ENCODE results near the gene TRIP4. TPM values are rescaled to one million over a fixed set of nuclear protein-coding genes. Genes with fewer than 3 reads are reported as not detected.
A peak's percentile ranks its signal among the peaks of the same experiment; 100 is the strongest.
"Not testable (repeated sequence)": the region's sequence is repeated elsewhere in the genome, so short reads cannot be mapped to it uniquely, and the experiment has no call there.

Gene TRIP4
- total RNA-seq, 1 donor from 2014 or later: 14.0 TPM

DNA sequence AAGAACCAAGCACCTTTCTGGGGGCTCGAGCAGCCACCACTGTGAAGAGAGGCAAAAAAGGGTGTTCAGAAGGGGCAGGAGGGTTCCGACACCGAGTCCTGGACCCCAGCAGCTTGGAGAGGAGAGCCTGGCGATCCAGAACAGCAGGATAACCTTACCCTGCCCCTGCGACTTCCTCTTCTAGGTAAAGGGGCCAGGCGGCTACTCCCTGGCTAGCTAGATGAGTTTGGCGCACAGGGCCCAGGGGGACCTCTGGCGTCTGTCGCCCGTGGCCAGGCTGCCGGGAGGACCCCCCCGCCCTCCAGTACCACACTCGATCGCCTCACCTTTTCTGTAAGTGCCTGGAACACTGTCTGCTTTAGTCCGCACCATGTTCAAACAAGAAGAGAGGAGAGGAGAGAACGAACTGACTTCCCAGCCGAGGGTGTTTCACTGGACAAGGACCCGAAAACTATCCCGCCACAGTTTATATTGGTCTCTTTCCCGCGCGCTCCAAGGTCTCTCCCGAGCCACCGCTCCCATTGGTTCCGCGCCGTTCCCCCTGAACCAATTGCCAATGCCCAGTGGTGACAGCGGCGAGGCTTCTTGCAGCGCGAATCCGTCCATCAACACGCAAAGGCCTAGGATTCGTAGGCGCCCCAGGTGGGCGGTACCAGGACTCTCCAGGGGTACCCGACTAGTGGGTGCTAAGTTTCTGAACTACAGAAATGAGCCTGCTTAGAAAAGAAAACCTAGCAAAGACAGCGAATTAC lies 6.5 kb upstream of the TRIP4 start, which contains the start of gene PCLAF:
PCLAF (minus strand) TSS at position 442 of the 752 bp plus-strand sequence; CDS start at position 372, 70 bp downstream.
- DNase-seq: peak; percentile 86

DNA sequence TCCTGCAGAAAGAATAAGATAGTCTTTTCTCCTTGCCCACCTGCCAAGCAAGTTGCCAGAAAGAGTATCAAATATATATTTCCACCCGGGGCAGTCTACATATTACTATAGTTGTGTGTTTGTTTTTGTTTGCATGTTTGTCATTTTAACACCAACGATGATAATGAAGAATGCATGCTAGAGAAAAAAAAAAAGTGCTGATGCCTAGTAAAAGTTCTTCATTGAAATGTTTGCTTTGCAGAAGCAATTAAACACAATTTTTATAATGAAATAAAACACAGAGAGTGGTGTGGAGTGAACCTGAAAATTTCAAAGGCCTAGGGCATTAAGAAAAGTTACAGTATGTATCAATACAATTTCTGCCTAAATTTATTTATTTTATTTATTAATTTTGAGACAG lies 3.9 kb upstream of the TRIP4 start:
- no peak for DNase-seq

DNA sequence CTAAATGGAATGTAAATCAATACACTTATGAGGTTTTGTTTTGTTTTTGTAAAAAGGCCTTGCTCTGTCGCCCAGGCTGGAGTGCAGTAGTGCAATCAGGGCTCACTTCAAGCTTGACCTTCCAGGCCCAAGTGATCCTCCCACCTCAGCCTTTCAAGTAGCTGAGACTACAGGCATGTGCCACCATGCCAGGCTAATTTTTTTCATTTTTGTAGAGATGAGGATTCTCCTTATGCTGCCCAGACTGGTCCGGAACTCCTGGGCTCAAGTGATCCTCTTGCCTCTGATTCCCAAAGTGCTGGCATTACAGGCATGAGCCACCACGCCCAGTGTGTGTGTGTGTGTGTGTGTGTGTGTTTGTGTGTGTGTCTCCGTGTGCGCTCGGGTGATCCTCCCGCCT lies 1.3 kb upstream of the TRIP4 start:
- no peak for DNase-seq

DNA sequence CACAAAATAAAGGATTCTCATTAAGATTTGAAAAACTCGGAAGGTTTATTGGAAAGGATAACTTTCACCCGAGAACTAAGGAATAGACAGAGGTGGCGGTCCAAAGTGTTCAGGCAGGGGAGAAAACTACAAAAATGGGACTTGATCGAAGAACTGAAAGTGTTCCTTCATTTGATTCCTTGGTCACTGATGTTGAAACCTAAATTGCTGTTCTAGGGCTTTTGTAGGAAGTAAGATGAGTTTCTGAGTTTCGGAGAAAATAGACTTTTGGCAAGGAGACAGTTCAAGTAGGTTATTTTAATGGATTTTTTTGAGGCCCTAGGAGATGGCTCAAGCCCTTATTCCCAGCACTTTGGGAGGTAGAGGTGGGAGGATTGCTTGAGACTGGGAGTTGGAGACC lies 1.4 kb downstream of the TRIP4 start:
- DNase-seq: no peak

DNA sequence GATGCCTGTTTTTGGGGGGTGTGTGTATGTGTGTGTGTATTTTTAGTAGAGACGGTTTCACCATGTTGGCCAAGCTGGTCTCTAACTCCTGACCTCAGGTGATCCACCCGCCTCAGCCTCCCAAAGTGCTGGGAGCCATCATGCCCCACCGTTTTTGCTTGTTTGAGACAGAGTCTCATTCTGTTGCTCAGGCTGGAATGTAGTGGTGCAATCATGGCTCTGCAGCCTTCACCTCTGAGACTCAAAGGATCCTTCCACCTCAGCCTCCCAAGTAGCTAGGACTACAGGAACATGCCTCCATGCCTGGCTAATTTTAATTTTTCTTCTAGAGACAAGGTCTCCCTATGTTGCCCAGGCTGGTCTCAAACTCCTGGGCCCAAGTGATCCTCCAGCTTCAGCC lies 4.8 kb downstream of the TRIP4 start:
- DNase-seq: not testable (repeated sequence)

DNA sequence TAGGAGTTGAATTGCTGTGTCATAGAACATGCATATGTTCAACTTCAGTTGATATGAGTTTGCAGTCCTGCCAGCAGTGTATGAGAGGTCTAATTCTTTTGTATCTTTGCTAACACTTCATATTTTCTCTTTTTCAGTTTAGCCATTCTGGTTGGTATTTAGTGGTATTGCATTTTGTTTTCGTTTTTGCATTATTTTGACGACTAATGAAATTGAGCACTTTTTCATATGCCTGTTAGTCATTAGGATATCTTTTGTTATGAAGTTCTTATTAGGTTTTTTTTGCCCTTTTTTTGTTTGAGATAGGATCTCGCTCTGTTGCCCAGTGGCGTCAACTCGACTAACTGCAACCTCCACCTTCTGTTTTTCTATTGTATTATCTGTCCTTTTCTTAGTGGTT lies 9.2 kb downstream of the TRIP4 start:
- no peak for DNase-seq

DNA sequence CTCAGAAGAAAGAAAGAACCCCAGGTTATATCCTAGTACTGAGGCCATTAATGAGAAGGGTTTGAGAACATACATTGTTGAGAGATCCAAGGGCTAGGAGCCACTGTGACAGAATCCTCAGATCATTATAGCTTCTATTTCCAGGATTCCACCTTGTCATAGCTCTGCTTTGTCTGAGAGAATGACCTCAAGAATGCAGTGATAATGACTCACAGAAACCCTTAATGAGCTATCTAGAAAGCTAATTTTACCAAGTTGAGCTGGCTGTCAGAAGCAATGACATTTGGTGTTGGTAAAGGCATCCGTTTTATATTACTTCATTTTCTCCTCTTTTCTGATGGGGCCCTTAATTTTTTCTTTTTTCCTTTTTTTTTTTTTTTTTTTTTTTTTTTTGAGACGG lies 10.9 kb downstream of the TRIP4 start:
- no peak for DNase-seq

DNA sequence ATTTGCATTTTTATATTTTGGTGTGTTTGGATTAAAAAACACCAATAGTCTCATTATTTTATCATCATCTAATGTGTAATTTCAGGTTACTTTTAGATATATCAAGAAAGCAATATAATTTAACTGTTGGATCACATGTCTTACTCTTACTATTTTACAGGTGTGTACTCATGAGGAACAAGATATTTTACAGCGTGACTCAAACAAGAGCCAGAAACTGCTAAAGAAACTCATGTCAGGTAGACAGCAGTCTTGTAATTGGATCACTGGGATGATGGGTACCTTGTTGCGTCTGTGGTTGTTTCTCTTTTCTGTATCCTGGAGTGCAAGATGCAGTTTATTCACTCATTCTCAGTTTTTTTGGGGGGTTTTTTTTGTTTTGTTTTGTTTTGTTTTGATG lies 12.9 kb downstream of the TRIP4 start:
- DNase-seq: no peak

DNA sequence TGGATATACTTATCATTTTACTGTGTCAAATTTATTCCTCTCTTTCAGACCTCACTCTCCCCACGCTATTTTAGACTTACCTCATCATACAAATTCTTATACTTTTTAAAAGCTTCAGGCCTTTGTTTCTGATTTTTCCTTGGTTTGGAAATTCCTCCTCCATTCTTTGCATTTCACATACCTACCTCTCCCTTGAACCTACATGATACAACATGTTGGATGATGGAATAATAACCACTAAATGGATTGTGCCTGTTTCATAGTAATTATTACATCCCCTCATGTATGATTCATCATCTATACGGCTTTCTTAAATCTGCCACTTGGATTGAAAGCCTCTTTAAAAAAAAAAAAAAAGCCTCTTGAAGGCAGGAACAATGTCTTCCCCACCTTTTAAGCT lies 24.6 kb downstream of the TRIP4 start:
- DNase-seq: no peak

DNA sequence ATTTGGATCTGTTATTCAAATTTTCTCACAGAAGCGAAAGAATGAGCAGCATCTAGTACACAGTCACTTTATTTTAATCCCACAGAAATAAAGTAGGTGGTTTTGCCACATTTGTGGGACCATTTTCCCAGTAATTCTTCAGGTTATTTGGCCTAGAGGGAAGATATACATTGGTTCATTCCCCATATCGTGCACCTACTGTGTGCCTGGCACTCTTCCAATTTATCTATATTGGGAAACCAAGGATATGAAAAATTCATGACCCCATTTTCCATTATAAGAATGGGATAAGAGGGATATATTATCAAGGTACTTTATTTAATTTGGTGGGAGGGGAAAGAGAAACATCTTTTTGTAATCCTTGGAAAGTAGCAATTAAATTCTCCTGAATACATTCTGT lies 35.1 kb downstream of the TRIP4 start:
- DNase-seq: no peak

DNA sequence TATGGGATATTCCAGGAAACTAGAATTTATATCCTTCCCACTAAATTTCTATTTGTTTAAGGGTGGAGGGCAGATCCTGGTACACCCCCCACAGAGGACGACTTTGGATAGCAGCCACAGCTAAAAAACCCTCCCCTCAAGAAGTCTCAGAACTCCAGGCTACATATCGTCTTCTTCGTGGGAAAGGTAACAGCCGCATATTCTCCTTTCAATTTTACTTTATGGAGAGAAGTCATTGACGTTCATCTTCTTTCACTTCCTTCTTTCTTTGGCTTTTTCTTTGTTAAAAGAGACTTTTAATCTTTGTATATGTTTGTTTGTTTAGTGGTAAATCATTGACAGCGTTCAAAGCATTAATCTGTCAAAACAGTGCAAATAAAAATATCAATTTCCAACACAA lies 36.3 kb downstream of the TRIP4 start:
- DNase-seq: no peak

DNA sequence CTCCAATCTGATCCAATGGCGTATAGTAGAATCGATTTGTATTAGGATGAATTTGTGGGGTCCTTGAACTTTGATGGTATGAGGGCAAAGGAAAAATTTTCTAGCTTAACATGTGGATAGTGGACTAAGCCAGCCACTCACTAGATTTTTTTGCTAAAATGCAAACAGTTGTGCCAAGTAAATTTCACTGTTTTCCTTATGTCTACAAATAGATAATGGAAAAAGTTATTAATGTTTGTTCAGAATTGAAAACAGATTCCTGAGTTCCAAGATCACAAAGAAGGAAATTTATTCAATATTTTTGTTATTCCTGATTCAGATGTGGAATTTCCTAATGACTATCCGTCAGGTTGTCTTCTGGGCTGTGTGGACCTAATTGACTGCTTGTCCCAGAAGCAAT lies 37.6 kb downstream of the TRIP4 start:
- DNase-seq: no peak

DNA sequence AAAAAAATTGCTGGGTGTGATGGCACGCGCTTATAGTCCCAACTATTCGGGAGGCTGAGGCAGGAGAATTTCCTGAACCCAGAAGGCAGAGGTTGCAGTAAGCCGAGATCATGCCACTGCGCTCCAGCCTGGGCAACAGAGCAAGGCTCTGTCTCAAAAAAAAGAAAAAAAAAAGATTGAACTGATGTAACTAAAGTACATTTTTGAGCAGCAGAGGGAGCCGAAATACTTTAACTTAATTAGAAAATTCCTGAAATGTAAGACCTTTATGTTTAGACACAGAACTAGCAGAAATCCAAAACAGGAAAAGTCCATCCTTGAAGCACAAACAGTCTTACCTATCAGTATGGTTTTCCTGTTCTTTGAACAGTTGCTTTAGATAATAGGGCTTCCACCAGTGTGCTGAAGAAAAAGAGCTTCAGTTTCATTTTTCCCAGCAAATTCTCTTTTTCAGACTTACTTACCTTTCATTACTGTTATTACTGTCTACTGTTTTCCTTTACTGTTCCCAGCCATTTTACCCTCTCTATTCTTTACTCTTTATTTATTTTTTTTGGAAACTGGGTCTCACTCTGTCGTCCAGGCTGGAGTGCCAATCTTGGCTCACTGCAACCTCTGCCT lies 39.3 kb downstream of the TRIP4 start:
- DNase-seq: no peak

DNA sequence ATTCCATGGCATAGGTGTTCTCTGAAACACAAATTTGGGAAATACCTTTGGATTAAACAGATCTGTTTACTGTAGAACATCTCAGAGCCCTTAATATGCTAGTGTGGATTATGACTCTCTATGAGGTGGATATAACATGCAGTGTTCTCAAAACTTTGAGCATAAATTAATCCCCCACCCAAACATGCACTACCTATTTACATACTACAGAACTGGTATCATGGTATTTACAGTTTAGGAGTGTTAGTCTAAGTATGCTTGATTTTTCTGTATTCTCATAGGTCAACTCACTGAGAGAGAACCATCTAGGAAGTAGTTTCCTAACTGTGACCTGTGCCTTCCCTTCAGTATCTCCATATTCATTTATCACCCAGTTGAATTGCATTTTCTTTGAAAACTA lies 41.8 kb downstream of the TRIP4 start:
- DNase-seq: no peak

DNA sequence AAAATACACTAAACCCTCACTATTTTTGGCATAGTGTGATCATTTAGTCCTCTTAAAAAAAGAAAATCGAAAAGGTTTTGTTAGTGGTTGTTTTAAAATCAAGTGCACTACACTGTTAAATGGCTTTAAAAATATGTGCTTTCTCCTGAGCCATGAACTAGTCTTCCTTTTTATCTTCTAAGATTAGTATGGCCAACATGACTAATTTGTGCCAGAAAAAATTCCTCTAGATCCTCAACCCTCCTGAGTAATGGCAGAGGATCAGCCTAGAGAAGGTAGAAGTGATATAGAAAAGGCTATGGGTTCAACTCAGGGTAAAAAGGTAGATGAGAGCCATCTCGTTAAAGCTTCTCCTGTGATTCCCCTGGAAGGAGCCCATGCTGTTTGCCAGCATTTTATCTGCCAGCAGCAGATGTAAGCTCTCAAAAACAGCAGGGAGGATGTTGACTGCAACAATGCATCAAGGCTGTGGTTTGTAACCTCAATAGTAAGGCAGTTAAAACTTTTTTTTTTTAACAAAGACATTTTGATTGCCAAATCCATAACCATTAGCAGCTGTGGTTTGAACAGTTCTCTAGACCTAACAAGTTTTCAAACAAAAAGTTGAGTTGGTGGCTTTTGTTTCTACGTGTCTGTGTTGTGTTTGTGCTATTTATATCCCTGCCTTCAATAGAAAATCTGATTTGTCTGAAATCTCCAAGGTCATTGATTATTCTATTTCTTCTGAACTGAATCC lies 42.5 kb downstream of the TRIP4 start:
- no peak for DNase-seq

DNA sequence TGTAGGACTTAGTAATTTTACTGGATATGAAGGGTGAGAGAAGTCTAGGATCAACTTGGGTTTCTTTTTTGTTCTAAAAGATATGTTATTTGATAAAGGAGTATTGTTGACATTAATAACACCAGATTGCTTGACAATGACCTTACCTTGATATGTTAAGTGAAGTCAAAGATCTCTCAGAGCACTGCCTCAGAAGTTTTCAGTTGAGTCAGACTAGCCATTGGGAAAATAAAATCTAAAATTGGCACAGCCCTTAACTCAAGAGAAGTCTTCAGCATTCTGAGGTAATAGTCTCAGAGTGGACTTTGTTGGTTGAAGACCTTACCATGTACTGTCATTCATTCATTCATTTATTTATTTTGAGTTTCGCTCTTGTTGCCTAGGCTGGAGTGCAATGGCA lies 50.3 kb downstream of the TRIP4 start:
- no peak for DNase-seq

DNA sequence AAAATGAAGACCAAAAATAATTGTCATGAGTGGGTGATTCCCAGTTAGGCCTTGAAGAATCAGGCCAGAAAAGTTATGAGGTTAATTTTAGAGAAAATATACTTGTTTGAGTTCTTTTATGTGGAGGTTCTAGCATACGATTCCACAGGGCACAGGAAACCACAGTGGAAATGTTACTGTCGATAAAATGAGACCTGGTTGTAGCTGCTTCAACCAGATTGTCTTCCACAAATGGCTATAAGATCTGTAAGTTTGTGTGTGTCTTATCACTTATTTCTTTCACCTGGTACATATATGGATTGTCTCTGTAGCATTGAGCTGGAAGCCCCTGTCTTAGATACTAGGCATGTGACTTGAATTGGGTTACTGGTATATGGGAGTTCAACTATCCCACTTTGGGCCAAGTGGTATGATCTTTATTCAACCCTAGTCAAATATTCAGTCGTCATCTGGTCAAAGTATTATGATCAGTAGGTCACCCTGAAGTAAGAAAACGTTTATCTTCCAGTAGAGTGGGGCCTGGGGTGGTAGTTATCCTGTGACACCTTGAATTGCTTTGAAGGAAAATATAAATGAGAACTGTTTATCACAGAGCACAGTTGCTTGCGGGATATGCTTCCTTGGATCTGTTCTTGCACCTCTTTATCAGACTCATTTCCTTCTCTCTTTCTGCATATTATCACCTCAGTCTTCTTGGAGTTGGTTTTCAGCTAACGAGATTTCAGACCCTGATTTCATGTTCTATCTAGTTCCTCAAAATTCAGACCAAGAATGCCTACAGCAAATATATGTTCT lies 51.2 kb downstream of the TRIP4 start:
- no peak for DNase-seq

DNA sequence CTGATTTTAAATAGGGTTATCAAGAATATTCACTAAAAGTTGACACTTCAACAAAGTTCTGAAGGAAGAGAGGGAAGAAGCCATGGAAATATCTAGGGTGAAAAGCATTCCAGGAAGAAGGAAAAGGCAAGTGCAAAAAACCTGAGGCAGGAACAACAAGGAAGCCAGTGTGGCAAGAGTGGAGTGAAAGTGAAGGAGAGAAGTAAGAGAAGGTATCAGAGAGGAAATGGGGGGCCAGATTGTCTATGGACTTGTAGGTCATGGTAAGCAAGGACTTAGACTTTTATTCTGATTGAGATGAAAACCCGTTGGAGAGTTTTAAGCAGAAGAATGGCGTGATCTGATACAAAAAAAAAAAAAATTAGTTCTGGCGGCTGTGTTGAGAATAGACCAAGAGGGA lies 54.2 kb downstream of the TRIP4 start:
- DNase-seq: no peak

DNA sequence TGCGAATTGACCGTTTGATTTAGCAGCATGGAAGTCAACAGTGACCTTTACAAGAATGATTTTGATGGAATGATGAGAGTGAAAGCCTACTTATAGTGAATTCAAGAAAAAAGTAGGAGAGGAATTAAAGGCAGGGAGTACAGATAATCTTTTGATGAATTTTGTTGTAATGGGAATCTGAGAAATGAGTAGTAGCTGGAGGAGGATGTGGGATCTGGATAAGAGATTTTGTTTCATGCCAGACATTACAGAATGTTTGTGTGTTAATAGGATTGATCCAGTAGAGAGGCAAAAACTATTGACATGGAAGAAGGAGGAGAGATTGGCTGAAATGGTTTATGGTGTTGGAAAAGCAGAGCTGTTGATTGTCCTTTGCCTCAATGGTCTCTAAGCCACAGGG lies 55.4 kb downstream of the TRIP4 start:
- DNase-seq: no peak

DNA sequence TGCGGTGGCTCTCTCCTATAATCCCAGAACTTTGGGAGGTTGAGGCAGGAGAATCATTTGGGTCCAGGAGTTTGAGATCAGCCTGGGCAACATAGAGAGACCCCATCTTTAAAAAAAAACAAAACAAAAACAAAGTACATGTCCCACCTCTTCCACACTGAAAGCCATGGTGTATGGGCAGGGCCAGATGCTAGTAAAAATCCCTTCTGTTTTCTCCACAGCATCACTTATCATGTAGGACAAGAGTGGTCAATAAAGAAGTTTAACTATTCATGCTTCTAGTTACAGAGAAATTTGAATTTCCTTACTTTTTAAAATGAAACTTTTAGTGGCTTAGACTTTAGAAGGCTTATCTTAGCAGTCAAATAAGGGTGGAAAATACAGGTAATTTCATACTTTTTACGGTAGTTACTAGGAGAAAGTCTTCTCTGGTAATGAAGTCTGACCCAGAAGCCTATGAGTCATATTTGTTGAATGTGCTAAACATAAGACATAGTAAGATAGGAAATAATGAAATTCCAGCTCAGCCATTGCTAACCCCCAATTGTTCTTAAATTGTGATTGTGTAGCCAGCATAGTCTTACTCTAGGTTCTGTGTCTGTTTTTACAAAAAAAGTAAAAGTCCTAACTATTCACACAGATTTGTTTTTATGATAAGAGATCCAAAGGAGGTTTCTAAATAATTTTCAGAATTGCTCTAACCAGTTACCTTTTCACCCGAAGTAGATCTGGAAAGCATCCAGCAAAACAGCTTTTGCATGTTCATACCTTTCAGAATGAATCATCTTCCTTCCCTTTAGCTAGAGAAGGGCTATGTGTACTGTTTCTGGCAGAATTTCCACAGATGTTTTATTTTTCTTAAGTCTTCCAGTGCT lies 56.3 kb downstream of the TRIP4 start:
- no peak for DNase-seq

DNA sequence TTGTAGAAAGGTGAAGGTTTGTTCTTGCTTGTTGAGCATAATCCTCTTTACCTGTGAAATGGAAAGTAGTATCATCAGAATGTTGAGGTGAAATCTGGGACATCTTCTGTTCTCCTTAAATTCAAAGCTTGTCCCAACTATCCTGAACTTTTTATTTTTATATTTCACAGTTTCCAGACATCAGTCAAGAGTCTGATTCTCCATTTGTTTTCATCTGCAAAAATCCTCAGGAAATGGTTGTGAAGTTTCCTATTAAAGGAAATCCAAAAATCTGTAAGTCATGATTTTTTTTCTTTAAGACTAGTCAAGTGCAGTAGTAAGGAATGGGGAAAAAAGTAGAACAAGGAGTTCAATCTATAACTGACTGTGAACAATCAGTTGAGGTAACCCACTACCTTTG lies 57.2 kb downstream of the TRIP4 start:
- DNase-seq: no peak
